Gastroesophageal sphincter (tissue), 3 donors: ENCODE results near the gene SGSH.

ENCODE experiments used
- POLR2A ChIP-seq, 2 donors: fragments of 450-650 bp; IDR thresholded peaks; one replicate each; pipeline ENCODE4 v1.6.1; 2017; ENCODE audit warnings: antibody characterized with exemption in 2 of 2, mild to moderate bottlenecking in 2 of 2, moderate library complexity in 1 of 2
- TF ChIP-seq, protein P1 (sequence below), 4 experiments: fragments of 200-600 bp in 2 of 4; fragments of 450-650 bp in 2 of 4; sonication (generic) in 1 of 4; IDR thresholded peaks; one replicate each; pipeline ENCODE4 v1.5.1; 2017 to 2019; ENCODE audit warnings: antibody characterized with exemption in 4 of 4, mild to moderate bottlenecking in 2 of 4, moderate library complexity in 2 of 4

DNA sequence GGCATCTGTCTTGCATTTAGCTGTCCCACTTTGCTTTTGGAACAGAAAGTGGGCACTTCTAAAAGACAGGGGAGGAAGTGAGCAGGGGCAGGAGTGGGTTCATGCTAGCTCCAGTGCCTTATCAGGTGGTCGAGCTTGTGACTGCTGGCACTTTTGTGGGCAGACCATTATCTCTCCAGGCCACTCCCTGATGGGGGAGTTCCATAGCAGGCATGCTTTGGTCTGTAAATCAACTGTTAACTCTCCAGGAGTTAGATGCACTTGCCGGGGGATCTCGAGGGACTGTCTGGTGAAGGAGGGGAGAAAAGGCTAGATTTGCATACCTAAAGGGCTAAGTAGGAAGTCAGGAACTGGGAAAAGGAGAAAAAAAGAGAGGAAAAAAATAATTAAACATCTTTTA, 59.6 kb downstream of the SGSH start:
- TF ChIP-seq, protein P1, sequence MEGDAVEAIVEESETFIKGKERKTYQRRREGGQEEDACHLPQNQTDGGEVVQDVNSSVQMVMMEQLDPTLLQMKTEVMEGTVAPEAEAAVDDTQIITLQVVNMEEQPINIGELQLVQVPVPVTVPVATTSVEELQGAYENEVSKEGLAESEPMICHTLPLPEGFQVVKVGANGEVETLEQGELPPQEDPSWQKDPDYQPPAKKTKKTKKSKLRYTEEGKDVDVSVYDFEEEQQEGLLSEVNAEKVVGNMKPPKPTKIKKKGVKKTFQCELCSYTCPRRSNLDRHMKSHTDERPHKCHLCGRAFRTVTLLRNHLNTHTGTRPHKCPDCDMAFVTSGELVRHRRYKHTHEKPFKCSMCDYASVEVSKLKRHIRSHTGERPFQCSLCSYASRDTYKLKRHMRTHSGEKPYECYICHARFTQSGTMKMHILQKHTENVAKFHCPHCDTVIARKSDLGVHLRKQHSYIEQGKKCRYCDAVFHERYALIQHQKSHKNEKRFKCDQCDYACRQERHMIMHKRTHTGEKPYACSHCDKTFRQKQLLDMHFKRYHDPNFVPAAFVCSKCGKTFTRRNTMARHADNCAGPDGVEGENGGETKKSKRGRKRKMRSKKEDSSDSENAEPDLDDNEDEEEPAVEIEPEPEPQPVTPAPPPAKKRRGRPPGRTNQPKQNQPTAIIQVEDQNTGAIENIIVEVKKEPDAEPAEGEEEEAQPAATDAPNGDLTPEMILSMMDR (IDR thresholded peaks at IDR 0.05), result no peak
- no peak for TF ChIP-seq POLR2A (IDR thresholded peaks at IDR 0.05)
